Omental fat pad (tissue), 4 donors: ENCODE measurements around the gene PEMT. TPM values are rescaled to one million over a fixed set of nuclear protein-coding genes. Genes with fewer than 3 reads are reported as not detected.

Experiments used
- ATAC-seq: fragments of 150-250 bp; one replicate; pipeline ENCODE4 v1.9.1; 2016; ENCODE audit warnings: mild to moderate bottlenecking, moderate library complexity; ENCODE audit not compliant: low FRiP score
- DNase-seq: peaks from one replicate; pipeline ENCODE4 v3.0.0-alpha.2; 2019; ENCODE audit warnings: low spot score
- total RNA-seq, 4 donors: library from RNA; depleted of rRNA; stranded (reverse); fragments of >200 nt; gene quantifications; one replicate each; pipeline ENCODE4 v1.1.0, GENCODE V29; 2016
- TF ChIP-seq, protein P1 (sequence below), 3 donors: fragments of 450-650 bp; IDR thresholded peaks; one replicate each; pipeline ENCODE4 v1.5.1; 2016 to 2017; ENCODE audit warnings: antibody characterized with exemption in 3 of 3, mild to moderate bottlenecking in 3 of 3, moderate library complexity in 2 of 3

PEMT gene
- total RNA-seq, 4 donors from 2014 or later = 32.2 to 181 (median 57.1) TPM

DNA sequence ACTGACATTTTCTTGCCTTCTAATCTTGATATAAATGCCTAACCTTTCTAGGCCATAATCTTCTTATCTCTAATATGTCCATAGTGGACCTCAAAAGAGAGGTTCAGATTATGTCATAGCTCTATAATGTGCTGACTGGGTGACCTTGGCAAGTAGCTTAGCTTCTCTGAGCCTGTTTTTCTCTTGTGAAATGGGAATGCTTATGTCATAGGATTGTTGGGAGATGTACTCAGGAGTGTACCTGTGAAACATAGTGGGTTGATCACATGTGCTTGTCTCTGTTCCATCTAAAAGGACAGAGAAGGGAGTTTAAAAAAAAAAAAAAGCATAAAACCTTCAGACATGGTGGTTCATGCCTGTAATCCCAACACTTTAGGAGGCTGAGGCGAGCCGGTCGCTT, 112.3 kb downstream of the PEMT start:
- TF ChIP-seq, protein P1, sequence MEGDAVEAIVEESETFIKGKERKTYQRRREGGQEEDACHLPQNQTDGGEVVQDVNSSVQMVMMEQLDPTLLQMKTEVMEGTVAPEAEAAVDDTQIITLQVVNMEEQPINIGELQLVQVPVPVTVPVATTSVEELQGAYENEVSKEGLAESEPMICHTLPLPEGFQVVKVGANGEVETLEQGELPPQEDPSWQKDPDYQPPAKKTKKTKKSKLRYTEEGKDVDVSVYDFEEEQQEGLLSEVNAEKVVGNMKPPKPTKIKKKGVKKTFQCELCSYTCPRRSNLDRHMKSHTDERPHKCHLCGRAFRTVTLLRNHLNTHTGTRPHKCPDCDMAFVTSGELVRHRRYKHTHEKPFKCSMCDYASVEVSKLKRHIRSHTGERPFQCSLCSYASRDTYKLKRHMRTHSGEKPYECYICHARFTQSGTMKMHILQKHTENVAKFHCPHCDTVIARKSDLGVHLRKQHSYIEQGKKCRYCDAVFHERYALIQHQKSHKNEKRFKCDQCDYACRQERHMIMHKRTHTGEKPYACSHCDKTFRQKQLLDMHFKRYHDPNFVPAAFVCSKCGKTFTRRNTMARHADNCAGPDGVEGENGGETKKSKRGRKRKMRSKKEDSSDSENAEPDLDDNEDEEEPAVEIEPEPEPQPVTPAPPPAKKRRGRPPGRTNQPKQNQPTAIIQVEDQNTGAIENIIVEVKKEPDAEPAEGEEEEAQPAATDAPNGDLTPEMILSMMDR (IDR thresholded peaks at IDR 0.05) = no peak
- DNase-seq = no peak
- ATAC-seq = no peak

DNA sequence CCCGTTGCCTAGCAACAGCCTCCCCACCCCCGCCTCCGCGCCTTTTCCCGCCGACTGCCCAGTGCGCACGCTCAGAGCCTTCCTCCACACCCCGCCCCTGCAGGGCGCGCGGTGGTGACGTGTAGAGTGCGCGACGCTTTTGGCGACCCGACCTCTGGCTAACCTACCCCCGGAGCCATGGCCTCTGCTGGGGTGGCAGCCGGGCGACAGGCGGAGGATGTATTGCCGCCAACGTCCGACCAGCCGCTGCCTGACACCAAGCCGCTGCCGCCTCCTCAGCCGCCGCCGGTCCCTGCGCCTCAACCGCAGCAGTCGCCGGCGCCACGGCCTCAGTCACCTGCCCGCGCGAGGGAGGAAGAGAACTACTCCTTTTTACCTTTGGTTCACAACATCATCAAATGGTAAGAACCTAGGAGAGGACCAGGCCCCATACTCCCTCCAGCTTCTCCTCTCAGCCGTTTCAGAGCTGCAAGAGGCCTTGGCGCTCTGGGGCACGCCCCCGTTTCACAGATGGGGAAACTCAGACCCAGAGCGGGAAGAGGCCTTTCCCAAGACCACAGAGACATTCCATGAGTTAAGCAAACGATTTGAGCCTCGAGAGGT, 114.5 kb downstream of the PEMT start, which contains the start of gene MED9:
Gene MED9 (plus strand): TSS at position 136 of the 603 bp plus-strand sequence. CDS start 42 bp downstream, at position 178.
- TF ChIP-seq, protein P1 (IDR thresholded peaks at IDR 0.05) = no peak
- ATAC-seq (peak; percentile 97), DNase-seq (peak; percentile 83)

DNA sequence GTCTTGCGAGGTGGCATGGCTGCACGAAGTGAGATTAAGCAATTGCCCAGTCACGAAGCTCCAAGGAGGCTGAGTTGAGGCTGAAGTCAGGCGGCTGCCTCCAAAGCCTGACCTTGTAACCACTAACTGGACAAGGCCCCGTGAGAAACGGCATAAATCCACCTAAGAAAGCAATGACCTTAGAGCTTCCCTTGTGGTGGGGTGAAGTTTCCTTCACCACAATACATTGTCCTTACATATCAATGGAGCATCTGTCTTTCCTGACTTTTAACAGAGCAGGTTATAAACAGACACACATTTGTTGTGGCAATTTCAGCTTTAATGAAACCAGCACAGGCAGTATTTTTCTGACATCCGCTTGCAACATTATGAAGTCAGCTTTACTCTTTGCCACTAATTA, 117.2 kb downstream of the PEMT start:
- TF ChIP-seq, protein P1 (IDR thresholded peaks at IDR 0.05) = no peak
- no peak for DNase-seq
- ATAC-seq = no peak

DNA sequence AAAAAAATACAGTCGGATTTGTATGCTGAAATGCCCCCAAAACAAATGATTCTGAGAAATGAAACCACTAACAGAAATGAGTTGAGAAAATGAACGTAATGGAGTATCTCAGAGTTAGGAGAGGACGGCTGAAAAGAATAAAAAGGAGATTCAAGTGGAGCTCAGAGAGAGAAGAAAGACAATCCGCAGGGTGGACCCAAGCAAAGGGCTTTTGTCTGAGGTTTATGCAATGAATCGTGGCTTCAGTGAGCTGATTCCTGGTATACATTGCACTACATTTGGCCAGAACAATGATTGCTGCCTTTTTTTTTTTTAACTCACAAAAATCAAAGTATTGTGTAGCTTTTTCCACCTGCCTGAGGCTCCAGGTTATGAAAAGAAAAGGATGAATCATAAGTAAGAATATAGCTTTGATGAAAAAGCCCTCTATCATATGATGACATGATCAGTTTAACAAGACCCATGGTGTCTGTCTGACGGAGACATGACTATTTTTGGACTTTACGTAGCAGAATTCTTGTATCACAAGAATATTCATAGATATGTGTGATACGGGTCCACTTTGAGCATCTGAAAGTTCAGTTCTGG, 119.1 kb downstream of the PEMT start:
- TF ChIP-seq, protein P1 (IDR thresholded peaks at IDR 0.05) = no peak

DNA sequence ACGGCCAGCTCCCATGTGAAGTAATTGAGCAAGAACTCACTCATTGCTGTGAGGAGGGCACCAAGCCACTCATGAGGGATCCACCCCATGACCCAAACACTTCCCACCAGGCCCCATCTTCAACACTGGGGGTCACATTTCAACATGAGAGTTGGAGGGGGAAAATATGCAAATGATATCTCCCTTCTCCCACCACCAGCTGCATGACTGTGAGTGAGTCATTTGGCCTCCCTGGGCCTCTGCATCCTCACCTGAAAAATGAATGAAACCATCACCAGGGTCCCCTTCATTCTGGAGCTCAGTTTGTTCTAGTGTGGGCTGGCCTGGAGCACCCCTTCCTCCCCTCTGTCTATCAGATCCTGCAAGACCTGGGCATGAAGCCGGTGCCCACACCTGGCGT, 121.5 kb downstream of the PEMT start:
- no peak for ATAC-seq
- TF ChIP-seq, protein P1 (IDR thresholded peaks at IDR 0.05) = no peak
- DNase-seq = no peak

More for the DNA sequence above, 119.1 kb downstream of the PEMT start:
- DNase-seq (no peak), ATAC-seq (no peak)

DNA sequence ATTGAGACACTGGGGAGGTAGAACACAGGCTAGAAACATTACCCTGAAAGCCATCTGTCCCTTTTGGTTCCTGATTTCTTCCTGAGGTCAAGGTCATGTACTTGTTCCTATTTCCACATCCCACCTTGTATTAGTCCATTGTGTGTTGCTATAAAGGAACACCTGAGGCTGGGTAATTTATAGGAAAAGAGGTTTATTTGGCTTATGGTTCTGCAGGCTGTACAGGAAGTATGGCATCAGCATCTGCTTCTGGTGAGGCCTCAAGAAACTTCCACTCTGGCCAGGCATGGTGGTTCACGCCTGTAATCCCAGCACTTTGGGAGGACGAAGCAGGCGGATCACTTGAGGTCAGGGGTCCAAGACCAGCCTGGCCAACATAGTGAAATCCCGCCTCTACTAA, 122.2 kb downstream of the PEMT start:
- DNase-seq (no peak), ATAC-seq (no peak)
- TF ChIP-seq, protein P1 (IDR thresholded peaks at IDR 0.05) = no peak
